ENCODE measurements around the gene RIF1.

GRCh38 chr2:151470556-151470955 is 60.9 kb downstream of the RIF1 start:
- no peak for TF ChIP-seq POLR2A (IDR thresholded peaks at IDR 0.05)
- no peak for TF ChIP-seq CTCF (IDR thresholded peaks at IDR 0.05)
- TF ChIP-seq POLR2AphosphoS5 (IDR thresholded peaks at IDR 0.05): no peak
- TF ChIP-seq EP300 (IDR thresholded peaks at IDR 0.05; ENCODE audit: low read depth): no peak

All from transverse colon (tissue), 4 donors.